ENCODE data around the gene ERAP2. TPM values are rescaled to one million over a fixed set of nuclear protein-coding genes. Genes with fewer than 3 reads are reported as not detected.

ERAP2 gene, protein sequence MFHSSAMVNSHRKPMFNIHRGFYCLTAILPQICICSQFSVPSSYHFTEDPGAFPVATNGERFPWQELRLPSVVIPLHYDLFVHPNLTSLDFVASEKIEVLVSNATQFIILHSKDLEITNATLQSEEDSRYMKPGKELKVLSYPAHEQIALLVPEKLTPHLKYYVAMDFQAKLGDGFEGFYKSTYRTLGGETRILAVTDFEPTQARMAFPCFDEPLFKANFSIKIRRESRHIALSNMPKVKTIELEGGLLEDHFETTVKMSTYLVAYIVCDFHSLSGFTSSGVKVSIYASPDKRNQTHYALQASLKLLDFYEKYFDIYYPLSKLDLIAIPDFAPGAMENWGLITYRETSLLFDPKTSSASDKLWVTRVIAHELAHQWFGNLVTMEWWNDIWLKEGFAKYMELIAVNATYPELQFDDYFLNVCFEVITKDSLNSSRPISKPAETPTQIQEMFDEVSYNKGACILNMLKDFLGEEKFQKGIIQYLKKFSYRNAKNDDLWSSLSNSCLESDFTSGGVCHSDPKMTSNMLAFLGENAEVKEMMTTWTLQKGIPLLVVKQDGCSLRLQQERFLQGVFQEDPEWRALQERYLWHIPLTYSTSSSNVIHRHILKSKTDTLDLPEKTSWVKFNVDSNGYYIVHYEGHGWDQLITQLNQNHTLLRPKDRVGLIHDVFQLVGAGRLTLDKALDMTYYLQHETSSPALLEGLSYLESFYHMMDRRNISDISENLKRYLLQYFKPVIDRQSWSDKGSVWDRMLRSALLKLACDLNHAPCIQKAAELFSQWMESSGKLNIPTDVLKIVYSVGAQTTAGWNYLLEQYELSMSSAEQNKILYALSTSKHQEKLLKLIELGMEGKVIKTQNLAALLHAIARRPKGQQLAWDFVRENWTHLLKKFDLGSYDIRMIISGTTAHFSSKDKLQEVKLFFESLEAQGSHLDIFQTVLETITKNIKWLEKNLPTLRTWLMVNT
- total RNA-seq (2013; cell fraction: nucleolus; rRNA removed): 386 and 388 TPM in 2 replicates
- total RNA-seq (2014; rRNA removed): 12.0 and 16.5 TPM in 2 replicates
- 17.8 and 19.4 TPM in 2 replicates for total RNA-seq (2014; rRNA removed; fragmentation: Illumina TruSeq; extraction: Trizol)
- 11.2 and 12.3 TPM in 2 replicates for total RNA-seq (2021)
- polyA plus RNA-seq (2011; ENCODE audit: low read depth): 5.1 TPM
- 28.7 and 35.5 TPM in 2 replicates for polyA plus RNA-seq (2011; rRNA removed)
- 11.2 and 12.6 TPM in 2 replicates for polyA plus RNA-seq (2011; cell fraction: cytosol; rRNA removed)
- polyA plus RNA-seq (2011; cell fraction: nucleus; rRNA removed): 38.6 and 38.7 TPM in 2 replicates
- 7.5 and 7.9 TPM in 2 replicates for polyA plus RNA-seq (2012)
- polyA plus RNA-seq (2014; fragmentation: Illumina TruSeq; extraction: Trizol): 11.5 and 16.0 TPM in 2 replicates
- polyA plus RNA-seq (2014; fragmentation: Nextera tagmentation; extraction: Ambion mirVana): 1 to 10 TPM; 4.0 to 4.3 TPM
- 7.7 and 12.6 TPM in 2 replicates for polyA plus RNA-seq (2014; rRNA removed)
- polyA plus RNA-seq (2016; fragmentation: Nextera tagmentation; extraction: Ambion mirVana): 1 to 10 TPM; 7.6 to 9.5 TPM
- polyA minus RNA-seq (2011; rRNA and poly(A)+ RNA removed): 56.5 and 63.2 TPM in 2 replicates
- 12.3 and 12.4 TPM in 2 replicates for polyA minus RNA-seq (2011; cell fraction: cytosol; rRNA and poly(A)+ RNA removed)
- polyA minus RNA-seq (2011; cell fraction: nucleus; rRNA and poly(A)+ RNA removed): 89.2 and 126 TPM in 2 replicates
- Bru-seq, nascent RNA: percentile 86 among the genes with signal in this experiment
- BruChase-seq, experiment 1, labeled RNA remaining after a 6-hour chase: percentile 75 among the genes with signal in this experiment
- percentile 80 among the genes with signal in this experiment for BruChase-seq, experiment 2, labeled RNA remaining after a 2-hour chase
- long read RNA-seq, experiment 1, partial matches to known transcripts: 0 of 3 reads
- long read RNA-seq, experiment 1, other reads (novel, unspliced or antisense): 3 of 3 reads
- long read RNA-seq, experiment 2, full-length matches to known transcripts: 2 of 24 reads
- long read RNA-seq, experiment 2, partial matches to known transcripts: 10 of 24 reads
- long read RNA-seq, experiment 2, other reads (novel, unspliced or antisense): 12 of 24 reads

DNA sequence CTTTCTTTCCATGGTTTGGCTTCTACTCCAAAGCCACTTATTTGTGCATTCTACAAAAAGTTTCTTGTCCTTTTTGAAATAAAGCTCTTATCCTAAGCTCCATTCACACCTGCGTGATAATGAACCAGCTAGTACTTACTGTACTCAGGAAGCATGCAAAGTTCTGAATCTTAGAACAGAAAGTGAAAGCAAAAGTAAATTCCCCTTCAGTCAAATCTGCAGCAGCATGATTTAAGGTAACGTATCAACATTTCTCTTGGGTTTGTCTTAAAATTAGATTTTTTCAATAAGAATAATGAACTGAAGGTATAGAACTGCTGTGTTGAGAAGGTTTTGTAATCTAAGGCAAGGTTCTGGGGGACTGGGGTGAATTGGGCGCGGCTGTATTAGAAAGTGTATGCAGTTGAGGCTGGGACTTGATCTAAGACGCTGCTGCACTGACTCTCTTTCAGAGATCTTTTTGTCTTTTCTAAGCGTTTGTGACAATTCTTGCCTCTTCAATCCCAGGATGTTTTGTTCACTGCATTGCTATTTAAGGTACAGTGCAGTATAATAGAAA lies at the start of gene ERAP2:
Gene ERAP2 (plus strand): TSS at position 209 of the 559 bp plus-strand sequence. CDS start 3,186 bp downstream, outside the sequence.
- FAIRE-seq (peak; percentile 7), ATAC-seq (peak; percentile 58), DNase-seq (ENCODE audit: low read depth, low spot score) (no peak)
- ChIA-PET CTCF (interaction anchor here (1.0 to 4.1 kb wide), 12 partner anchors 7 to 284 kb away, joined by 3 to 22 read pairs (median 4); no protein-coding TSS in a partner anchor), SMC1A (ENCODE audit: uncharacterized antibody, unreplicated experiment) (interaction anchor here (0.8 to 10.5 kb wide), 20 partner anchors 7 to 266 kb away, joined by 3 to 169 read pairs (median 6); partner anchors contain the start of genes LIX1 and LNPEP), RAD21 (ENCODE audit: unreplicated experiment) (interaction anchor here (0.9 to 12.0 kb wide), 14 partner anchors 8 to 121 kb away, joined by 3 to 142 read pairs (median 8); partner anchors contain the start of genes ERAP1 and LNPEP), POLR2A (interaction anchor here (1.0 to 3.3 kb wide), 13 partner anchors 8 to 96 kb away, joined by 3 to 25 read pairs (median 7); partner anchors contain the start of genes ERAP1 and LNPEP)
- intact Hi-C loops (cut with micrococcal nuclease; ENCODE audit: unreplicated experiment): no loop called here
- H3K9ac ChIP-seq (ENCODE audit: control insufficient read depth, insufficient read depth, low read length): peak within 1 kb of the TSS; percentile 76
- no peaks in the 10 kb centered on the region for H3K27me3 ChIP-seq (replicated peaks in 1 of 2; ENCODE audit: control insufficient read depth in 2 of 2, insufficient read depth in 2 of 2, low read length in 1 of 2)
- in situ Hi-C loops (cut with MboI): no loop called here
- H3K27ac ChIP-seq (ENCODE audit: control insufficient read depth, insufficient read depth): peak within 1 kb of the TSS; percentile 86
- peak within 1 kb of the TSS; percentile 89 for H2AFZ ChIP-seq (ENCODE audit: control insufficient read depth, low read depth, low read length)
- peaks cover 54% of the 10 kb centered on the region for H3K79me2 ChIP-seq (ENCODE audit: control insufficient read depth, insufficient read depth, low read length)
- 0% methylated on average over 6 of the region's 6 CpGs for WGBS (ENCODE audit: insufficient coverage, insufficient replicate concordance, low lambda C conversion rate, missing lambda C conversion rate)
- H3K4me2 ChIP-seq (ENCODE audit: control insufficient read depth, insufficient read depth): peak within 1 kb of the TSS; percentile 96
- peaks cover 33% of the 10 kb centered on the region for H3K4me1 ChIP-seq (ENCODE audit: control insufficient read depth, insufficient read depth, low read length)
- peaks cover 0 to 12% of the 10 kb centered on the region in 2 experiments; a peak in 3 of 4 replicates for H3K36me3 ChIP-seq (ENCODE audit: control insufficient read depth in 2 of 2, insufficient read depth in 2 of 2, low read length in 1 of 2)
- no peaks in the 10 kb centered on the region for H3K9me3 ChIP-seq (replicated peaks; ENCODE audit: control insufficient read depth, insufficient read depth, low read length)
- peak within 1 kb of the TSS; percentile 86 for H3K4me3 ChIP-seq
- no TSS peak for BruUV-seq (replicated peaks)
- H4K20me1 ChIP-seq (ENCODE audit: control insufficient read depth, insufficient read depth): no peaks in the 10 kb centered on the region
- TF ChIP-seq SP1 (IDR thresholded peaks at IDR 0.05; ENCODE audit: low read depth, low read length): no peak
- no peak for TF ChIP-seq YBX1 (IDR thresholded peaks at IDR 0.05)
- 0 out of 2 replicates have a peak, but pooled peaks have one; percentile 21 for TF ChIP-seq MTA3 (IDR thresholded peaks at IDR 0.05; ENCODE audit: borderline replicate concordance, low read length)
- TF ChIP-seq, protein P1, sequence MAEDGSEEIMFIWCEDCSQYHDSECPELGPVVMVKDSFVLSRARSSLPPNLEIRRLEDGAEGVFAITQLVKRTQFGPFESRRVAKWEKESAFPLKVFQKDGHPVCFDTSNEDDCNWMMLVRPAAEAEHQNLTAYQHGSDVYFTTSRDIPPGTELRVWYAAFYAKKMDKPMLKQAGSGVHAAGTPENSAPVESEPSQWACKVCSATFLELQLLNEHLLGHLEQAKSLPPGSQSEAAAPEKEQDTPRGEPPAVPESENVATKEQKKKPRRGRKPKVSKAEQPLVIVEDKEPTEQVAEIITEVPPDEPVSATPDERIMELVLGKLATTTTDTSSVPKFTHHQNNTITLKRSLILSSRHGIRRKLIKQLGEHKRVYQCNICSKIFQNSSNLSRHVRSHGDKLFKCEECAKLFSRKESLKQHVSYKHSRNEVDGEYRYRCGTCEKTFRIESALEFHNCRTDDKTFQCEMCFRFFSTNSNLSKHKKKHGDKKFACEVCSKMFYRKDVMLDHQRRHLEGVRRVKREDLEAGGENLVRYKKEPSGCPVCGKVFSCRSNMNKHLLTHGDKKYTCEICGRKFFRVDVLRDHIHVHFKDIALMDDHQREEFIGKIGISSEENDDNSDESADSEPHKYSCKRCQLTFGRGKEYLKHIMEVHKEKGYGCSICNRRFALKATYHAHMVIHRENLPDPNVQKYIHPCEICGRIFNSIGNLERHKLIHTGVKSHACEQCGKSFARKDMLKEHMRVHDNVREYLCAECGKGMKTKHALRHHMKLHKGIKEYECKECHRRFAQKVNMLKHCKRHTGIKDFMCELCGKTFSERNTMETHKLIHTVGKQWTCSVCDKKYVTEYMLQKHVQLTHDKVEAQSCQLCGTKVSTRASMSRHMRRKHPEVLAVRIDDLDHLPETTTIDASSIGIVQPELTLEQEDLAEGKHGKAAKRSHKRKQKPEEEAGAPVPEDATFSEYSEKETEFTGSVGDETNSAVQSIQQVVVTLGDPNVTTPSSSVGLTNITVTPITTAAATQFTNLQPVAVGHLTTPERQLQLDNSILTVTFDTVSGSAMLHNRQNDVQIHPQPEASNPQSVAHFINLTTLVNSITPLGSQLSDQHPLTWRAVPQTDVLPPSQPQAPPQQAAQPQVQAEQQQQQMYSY (CRISPR knock-in tag; IDR thresholded peaks at IDR 0.05): no peak
- 0 out of 2 replicates have a peak, but pooled peaks have one; percentile 87 for TF ChIP-seq RBBP5 (conservative IDR thresholded peaks at IDR 0.05)
- peak; percentile 34; the same call in 1 of the 2 replicates for TF ChIP-seq IKZF1 (conservative IDR thresholded peaks at IDR 0.05)
- no peak for TF ChIP-seq CREB1 (IDR thresholded peaks at IDR 0.05; ENCODE audit: low read depth)
- TF ChIP-seq TAF1 (IDR thresholded peaks at IDR 0.05; ENCODE audit: borderline replicate concordance, low read depth, low read length): peak; percentile 55; the same call in 1 of the 2 replicates
- TF ChIP-seq TBL1XR1 (IDR thresholded peaks at IDR 0.05; ENCODE audit: low read depth, low read length): no peak
- TF ChIP-seq CBFB (IDR thresholded peaks at IDR 0.05; ENCODE audit: low read depth): no peak
- TF ChIP-seq STAT3 (IDR thresholded peaks at IDR 0.05; ENCODE audit: low read depth, low read length): peak; percentile 71; the same call in 1 of the 2 replicates
- no peak for TF ChIP-seq CEBPB (IDR thresholded peaks at IDR 0.05; ENCODE audit: borderline replicate concordance in 1 of 2, low read depth in 2 of 2, low read length in 2 of 2)

All from GM12878 (cell line).